Retinal pigment epithelial cell (primary cell): Measurements from ENCODE around the gene EVI5.

Experiments
- DNase-seq: peaks from one replicate; pipeline ENCODE4 v3.0.0-alpha.2; 2010; ENCODE audit warnings: low read depth
- H3K4me3 ChIP-seq: 2 replicates; pipeline ENCODE4 v1.5.1; 2011; ENCODE audit warnings: mild to moderate bottlenecking, low read length, control low read depth, moderate library complexity
- TF ChIP-seq, protein P1 (sequence below): conservative IDR thresholded peaks from 2 replicates; pipeline ENCODE4 v1.5.1; 2011; ENCODE audit warnings: low read depth, low read length, control low read depth, inconsistent platforms

The EVI5 gene

GRCh38 chr1:92495392-92496063 is 289.4 kb downstream of the EVI5 start:
- DNase-seq: no peak
- TF ChIP-seq, protein P1, sequence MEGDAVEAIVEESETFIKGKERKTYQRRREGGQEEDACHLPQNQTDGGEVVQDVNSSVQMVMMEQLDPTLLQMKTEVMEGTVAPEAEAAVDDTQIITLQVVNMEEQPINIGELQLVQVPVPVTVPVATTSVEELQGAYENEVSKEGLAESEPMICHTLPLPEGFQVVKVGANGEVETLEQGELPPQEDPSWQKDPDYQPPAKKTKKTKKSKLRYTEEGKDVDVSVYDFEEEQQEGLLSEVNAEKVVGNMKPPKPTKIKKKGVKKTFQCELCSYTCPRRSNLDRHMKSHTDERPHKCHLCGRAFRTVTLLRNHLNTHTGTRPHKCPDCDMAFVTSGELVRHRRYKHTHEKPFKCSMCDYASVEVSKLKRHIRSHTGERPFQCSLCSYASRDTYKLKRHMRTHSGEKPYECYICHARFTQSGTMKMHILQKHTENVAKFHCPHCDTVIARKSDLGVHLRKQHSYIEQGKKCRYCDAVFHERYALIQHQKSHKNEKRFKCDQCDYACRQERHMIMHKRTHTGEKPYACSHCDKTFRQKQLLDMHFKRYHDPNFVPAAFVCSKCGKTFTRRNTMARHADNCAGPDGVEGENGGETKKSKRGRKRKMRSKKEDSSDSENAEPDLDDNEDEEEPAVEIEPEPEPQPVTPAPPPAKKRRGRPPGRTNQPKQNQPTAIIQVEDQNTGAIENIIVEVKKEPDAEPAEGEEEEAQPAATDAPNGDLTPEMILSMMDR: no peak
- no peak overlapping the region for H3K4me3 ChIP-seq

- no peak for DNase-seq
- TF ChIP-seq, protein P1: no peak
- no peak overlapping the region for H3K4me3 ChIP-seq
Observed at GRCh38 chr1:92494485-92495141, 290.3 kb downstream of the EVI5 start.

GRCh38 chr1:92493139-92493538 is 291.8 kb downstream of the EVI5 start:
- no peak for DNase-seq
- no peak overlapping the region for H3K4me3 ChIP-seq
- TF ChIP-seq, protein P1: no peak

DNA sequence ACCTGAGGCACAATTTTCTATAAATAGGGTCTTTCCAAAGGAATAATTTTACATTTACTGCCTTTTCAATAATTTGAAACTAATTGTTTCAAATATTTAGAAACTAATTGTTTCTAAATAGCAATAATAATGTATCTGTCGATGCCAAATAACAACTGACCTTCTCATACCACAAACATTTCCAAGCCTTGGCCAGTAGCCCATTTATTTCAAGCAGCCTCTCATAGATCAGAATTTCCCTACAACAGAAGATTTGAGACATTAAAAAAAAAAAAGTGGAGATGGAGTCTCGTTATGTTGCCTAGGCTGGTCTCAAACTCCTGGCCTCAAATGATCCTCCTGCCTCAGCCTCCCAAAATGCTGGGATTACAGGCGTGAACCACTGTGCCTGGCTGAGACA is 296.1 kb downstream of the EVI5 start:
- TF ChIP-seq, protein P1: no peak
- DNase-seq: no peak
- no peak overlapping the region for H3K4me3 ChIP-seq

DNA sequence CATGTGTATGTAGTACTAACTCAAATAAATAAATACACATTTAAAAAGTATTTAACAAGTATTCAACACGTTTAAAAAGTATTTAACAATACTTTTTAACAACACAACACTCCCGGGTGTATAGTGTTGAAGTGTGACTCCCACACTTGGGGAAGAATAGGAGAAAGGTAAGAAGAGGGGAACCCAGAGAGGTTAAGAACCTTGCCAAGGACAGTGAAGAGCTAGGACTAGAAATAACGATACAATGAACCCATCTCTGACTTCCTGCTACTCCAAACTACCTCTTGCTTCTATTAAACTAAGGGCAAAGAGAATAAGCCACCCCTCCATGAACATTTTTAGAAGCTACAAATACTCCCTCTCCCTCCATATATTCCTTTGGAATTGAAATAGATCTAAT is 296.5 kb downstream of the EVI5 start:
- TF ChIP-seq, protein P1: no peak
- DNase-seq: no peak
- no peak overlapping the region for H3K4me3 ChIP-seq

GRCh38 chr1:92487078-92487605 is 297.8 kb downstream of the EVI5 start:
- DNase-seq: no peak
- TF ChIP-seq, protein P1: no peak
- H3K4me3 ChIP-seq: peak overlapping the region; percentile 2
